GM18508 (cell line): ENCODE measurements around the gene COMT.

Source experiments
- ATAC-seq: cut with Tn5 transposase; IDR thresholded peaks from one replicate; pipeline ENCODE4 v1.9.1; 2021; ENCODE audit warnings: moderate number of reproducible peaks; ENCODE audit not compliant: insufficient read depth, unreplicated experiment

The COMT gene

DNA sequence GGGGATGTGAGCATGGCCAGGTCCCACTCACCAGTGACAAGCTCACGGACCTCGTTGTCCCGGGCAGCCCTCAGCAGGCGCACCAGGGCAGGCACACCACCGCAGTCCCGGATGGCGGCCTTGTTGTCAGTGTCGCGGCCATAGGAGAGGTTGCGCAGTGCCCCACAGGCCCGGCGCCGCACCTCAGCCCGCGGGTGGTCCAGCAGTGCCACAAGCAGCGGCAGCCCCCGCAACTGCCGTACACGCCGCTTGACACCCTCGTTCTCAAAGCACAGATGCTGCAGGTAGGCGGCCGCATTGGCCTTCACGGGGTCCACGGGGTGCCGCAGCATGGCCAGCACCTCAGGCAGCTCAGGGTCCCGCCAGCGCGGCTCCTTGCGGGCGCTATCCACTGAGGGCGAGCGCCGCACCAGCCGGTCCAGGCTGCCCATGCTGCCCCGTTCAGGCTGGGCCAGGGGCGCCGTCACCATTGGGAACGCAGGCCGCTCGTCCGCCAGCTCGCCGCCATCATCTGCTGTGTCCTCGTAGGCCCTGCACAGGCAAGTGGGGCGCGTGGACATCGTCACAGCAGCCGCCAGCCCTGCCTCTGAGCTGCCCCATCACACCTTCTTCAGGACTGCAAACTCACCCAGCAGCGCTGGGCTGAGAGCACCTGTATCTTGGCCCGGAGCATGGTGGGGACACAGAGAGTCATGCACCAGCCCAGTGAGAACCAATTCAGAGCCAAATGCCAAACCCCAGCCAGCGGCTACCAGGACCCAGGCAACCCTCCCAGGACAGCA lies 38.3 kb downstream of the COMT start:
- ATAC-seq, result no peak

DNA sequence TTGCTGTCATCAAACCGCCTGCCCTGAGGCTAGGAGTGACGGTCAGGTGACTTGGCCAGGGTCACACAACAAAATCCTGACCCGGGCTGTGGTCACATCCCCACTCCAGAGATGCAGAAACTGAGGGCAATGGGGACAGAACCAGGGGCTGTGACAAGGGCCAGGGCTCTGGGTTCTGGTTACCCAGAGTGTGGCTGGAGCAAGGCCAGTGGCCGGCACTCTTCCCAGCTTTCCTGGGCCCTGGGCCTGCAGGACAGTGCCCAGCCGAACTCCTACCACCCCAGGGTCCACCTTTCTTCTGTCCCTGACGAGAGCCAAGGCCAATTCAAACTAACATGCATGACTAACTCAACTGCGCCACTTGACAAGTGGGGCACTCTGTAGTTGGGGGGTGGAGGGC lies 39.2 kb downstream of the COMT start:
- no peak for ATAC-seq

DNA sequence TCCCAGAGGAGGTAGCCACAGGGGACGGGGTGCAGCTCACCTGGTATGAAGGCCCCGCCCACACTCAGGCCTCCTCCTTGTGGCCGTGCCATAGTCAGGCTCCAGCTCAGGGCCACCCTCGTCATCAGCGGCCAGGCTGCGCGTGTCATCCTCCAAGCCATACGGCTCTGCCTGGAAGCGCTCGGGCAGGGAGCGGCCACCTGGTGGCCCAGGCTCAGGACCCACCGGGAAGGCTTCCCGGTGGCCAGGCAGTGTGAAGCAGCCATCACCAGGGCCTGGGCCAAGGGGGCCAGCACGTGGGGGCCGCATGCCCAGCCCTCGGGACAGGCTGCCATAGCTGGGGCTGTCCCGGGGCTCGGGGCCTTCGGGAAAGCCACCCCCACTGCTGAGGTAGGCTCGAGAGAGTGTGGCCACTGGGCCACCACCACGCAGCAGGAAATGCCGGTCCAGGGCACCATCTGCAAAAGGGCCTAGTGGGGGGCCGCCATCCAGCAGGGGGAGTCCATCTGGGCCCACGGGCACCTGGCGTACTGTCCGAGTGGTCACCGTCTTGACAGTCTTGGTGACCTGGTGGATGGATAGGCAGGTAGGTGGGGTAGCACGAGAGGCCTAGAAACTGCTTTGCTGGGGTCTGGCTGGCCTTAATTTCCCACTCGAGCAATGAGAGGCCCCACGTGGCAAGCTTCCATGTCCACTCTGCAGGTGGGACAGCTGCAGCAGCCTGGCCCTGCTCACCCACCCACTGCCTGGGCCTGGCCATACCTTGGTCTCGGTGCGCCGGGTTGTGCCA lies 39.8 kb downstream of the COMT start:
- no peak for ATAC-seq

DNA sequence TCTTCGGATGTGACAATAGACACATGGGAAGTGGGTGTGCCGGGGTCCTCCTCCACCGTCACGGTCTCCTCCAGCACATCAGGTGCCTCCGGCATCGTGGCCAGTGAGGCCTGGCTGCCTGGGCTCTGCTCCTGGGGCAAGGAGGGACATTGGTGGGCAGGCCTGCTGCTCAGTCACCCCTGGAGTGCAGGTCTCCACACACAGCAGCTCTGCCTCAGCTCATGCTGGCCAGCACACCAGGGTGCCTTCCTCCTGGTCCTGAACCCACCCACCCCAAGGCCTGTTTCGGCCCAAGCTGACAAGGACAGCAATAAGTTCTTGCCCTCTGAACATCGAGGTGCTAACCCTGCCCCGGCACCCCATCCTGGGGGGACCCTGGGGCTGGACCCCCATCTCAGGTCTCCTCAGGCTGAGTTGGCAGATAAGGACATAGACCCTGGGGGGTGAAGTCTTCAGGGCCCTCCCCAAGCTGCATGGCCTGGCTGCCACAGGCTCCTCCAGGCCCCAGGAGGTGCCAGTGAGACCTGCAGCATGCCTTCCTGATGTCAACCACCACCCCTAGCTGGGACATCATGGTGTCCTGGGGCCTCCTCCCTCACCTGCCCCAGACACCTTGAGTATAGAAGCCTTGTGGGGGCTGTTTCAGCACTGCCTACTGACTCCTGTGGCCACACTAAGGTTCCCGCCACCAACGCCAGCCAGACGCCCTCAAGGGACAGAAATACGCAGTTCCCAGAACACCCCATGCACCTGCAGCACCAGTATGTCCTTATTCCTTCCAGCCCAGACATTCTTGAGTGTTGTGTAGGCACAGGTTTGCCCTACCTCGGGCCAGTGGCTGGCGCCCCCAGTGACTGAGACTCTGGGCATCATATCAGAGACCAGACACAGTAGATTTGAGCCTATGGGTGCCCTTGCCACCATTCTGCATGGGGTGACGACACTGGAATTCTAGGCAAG lies 40.7 kb downstream of the COMT start:
- ATAC-seq, result no peak

DNA sequence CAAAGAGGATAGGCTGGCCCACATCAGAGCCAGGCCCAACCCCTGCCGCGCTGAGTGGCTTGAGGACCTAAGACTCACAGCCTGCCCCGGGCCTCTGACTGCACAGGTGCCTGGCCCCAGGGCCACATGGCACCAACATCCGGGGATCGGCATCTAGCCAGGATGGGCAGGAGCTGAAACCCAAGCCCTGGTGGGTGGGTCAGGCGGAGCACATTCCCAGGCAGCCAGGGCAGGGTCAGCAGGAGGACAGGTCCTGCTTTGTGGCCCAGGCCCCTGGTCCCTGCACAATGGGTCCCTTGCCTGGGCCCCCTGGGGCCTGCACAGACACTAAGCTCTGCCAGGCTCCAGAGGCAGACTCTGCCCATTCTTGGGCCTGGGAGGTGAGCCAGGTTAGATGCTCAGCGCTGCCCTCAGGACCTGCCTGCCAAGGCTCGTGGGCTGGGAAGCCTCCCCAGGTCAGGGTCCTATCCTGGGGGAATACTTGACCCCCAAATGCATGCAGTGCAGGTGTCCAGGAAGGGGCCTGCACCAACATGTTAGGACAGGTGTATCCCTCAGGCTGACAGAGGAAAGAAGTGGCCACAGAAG lies 41.5 kb downstream of the COMT start:
- no peak for ATAC-seq

DNA sequence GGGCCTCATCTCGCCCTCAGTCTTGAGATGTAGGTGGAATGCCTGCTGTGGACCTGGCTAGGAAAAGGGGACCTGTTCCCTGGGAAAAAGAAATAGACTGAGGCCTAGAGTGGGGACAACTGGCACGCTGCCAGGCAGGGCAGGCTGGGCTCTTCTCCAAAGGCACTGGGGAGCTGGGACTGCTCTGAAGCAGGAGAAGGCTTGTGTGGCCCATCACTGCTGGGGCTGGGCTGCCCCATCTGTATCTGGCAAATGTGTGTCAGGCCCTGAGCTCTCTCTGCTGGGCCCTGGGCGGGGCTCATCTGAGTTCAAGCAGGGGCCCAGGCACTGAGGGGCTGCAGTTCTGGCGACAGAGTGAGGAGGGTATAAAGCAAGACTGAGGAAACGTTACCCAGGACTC lies 42.2 kb downstream of the COMT start:
- no peak for ATAC-seq

DNA sequence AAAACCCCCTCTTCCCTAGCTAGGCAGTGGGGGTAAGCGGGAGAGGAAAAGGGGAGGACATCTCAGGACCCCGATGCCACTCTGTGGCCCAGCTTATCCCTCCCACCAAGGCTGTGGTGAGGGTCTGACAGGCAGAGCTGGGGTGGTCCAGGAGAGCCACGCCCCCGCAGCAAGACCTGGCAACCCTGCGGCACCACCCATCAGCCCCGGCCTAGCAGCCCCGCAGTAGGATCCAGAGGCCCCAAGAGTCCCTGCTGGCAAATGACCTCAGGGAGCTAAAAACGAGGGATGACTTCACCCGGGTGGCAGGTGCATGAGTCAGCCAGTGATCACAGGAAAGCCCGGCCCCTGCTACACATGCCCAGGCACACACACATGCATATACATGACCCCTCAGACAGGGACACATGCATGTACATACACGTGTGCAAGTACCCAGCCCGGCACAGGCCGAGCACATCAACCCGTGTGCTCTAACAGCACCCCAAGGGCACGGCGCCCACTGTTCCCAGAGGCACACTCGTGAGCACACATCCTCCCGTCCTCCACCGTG lies 42.7 kb downstream of the COMT start:
- no peak for ATAC-seq

DNA sequence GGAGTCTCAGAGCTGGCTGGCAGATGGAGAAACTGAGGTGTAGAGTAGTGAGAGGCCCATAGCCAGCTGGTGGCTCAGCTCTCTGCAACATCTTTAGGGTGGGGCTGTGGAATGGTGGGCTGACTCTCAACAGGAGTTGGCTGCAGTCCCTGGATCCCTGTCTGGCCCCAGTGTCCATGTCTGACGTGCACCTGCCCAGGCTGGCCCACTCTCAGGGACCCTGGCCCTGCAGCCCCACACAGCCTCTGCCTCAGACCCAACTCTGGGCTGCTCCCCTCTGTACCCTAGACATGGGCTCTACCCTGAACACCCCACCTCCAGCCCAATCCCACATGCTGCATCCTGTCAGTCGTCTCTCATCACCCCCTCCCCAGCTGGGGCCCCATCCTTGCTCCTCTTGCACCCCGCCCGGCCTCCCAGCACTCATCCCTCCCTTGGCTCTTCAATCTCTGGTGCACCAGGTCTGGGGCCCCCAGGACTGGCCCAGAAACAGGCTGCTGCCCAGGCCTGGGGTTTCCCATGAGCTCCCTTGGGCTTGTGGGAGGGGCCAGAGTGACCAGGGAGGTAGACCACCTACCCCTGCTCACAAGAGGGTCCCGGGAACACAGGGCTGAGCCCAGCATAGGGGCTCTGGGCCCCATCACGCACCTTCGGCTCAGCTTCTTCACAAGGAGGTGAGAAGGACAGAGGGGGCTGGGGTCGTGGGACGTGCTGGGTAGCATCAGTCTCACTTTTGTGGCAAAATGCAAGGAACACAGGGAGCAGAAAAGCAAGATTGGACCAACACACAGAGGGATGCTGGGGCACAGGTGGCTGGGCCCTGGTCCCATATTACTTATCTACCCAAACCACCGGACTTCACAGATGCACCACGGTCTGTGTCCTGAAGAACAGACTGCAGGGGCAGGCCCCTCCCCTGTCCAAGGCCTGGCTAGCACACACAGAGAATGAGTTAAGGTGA lies 43.6 kb downstream of the COMT start:
- ATAC-seq, result no peak

DNA sequence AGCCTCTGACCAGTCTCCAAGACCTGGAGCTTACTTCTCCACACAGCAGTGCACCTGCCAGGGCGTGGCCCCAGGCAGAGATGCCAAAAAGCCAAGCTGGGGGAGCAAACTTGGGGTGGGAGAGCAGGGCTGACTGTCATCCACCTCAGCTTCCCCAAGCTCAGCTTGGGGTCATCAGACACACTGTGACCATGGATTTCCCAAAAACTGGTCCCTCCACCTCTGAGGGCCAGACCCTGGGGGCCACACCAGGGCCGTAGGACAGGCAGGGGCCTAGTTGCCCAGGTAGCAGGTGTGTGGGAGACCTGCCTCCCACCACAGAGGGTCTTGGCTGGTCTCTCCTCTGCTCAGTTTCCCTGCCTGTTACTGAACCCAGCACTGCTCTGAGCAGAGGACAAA lies 44.4 kb downstream of the COMT start:
- no peak for ATAC-seq

DNA sequence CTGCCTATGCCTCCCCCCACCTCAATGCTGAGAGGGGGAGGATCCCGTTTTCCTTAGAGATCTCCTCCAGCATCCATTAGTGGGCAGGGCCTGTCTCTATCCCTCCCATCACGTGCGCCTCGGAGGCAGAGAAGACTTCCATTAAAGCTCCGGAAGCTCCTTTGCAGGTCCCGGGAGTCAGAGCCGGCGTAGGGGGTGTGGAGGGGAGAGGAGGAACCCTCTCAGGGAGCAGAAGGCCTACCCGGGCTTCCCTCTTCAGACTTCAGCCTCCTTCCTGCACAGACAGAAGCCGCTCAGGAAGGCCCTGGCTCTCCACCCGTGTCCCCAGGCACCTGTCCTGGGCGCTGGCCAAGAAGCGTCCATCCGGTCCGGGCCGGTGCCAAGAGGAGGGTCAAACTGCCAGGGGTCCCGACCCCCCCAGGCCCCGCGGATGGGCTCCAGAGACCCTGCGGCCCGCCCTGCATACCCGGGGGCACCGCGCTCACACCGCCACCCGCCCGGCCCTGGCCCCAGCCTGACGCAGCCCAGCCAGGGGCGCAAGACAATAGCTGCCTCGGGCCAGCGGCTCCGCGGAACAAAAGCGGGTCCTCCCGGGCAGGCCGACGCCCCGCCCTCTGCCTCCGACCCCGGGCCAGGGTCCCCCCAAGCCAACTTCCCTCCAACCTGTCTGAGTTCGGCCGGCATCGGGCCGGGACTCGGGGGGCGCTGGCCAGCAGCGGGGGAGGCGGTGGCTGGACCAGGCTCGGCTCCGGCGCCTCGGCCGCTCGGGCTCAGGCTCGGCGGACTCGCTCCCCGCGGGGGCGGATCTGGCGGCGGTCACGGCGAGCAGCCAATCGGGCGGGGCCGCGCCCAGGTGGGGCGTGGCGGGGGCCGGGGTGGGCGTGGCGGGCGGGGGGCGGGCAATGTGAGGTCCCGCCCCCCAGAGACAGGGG lies 45.1 kb downstream of the COMT start:
- ATAC-seq, result no peak

DNA sequence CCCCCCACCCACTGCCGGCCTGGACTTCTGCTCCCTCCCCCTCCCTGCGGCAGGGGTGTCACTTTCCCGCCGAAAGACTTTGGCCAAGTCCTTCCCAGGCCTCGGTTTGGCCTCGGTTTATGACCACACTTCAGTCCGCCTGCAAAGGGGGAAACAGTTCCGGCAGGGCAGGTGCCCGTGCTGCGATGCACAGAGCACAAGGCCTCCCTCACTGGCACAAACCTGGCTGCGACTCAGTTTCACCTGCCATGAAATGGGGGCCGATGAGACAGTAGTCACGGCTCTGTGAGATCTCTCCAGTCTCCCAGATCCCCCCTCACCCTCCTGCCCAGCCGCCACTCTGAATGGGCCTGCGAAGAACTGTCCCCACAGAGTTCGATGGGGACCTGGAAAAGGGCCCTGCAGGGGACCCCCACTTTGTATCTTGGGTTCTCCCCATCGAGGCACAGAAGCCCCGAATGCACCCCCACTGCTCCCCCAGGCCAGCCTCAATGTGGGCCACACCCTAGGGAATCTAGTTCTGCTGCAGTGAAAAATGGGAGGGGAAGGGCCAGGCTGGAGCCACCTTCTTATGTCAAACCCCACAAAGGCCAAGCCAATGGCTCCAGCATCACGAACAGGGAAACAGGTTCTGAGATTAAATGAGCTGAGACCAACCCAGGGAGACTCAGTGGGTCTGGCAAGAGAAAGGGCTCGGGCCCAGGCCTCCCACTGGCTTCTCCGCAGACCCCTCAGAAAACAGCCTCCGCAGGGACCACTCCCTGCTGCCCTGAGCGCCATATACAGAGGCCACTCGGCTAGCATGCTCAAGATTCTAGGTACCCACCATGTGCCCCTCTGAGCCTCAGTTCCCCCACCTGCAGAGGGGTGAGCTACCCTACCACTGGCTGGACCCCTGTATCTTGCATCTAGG lies 46.1 kb downstream of the COMT start:
- ATAC-seq, result no peak

DNA sequence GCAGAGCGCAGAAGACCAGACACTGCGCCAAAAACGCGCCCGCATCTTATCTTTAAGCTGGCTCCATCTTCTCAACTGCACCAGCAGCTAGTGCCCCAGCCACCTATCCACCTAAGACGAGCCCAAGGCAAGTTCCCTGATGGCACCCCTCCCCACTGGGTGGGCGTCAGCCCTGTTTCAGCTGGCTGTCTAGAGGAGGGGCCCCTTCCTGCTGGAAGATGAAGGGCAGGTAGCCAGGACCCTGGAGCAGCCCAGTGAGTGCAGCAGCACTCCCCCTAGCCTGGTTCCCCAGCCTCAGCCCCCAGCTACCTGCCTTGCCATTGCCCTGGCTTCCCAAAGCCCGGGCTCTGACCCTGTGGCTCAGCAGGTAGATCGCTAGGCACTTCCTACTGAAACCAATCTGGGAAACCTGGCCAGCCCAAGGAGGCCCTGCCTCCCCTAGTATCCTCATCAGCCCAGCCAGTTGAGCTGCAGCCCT lies 46.8 kb downstream of the COMT start:
- no peak for ATAC-seq

DNA sequence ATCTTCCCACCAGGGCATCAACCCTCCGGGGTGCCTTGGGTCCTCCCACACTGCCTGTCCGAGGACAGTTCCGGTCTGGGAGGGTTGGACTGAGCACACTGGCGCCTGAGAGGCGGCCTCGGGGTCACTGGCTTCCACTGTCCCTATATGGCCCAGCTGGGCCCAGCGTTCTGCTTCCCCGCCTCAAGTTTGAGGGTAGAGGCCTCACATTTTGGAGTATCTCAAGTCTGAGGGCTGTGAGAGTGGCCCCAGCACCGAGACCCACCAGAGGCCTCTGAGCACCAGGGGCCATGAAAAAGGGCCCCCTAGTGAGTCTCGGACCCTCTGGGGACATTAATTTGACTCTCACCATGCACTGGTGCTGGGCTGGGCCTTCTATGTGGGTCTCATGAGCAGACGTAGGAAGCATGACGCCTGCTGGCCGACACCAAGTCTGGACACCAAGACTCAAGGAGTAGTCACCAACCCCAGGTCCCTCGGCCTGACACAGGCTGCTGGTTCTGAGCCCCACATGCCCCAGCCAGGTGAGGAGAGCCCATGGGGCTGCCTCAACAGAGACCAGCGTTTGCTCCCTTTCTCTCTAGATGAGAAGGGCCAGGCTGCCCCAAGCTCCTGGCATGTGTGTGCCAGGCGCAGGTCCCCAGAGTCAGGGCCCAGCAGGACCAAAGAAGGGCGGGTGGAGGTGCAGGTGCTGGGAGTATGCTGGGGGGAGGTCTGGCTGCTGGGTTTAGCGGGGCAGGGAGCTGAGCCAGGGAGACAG lies 47.6 kb downstream of the COMT start:
- ATAC-seq, result no peak

DNA sequence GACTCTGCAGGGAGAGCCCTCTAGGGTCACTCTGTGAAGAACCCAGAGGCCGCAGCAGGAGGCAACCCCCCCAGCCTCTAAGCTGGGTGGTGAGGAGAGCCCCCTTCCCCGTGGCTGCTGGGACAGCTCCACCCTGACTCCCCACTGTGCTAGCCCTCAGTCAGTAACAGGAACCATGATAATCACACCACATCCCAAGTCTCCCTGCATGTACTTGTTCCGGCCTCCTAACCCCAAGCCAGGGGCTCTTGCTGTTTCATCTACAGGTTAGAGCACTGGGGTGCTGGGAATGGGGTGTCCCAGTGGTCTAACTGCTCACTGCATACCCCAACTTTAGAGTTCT lies 48.1 kb downstream of the COMT start:
- no peak for ATAC-seq

DNA sequence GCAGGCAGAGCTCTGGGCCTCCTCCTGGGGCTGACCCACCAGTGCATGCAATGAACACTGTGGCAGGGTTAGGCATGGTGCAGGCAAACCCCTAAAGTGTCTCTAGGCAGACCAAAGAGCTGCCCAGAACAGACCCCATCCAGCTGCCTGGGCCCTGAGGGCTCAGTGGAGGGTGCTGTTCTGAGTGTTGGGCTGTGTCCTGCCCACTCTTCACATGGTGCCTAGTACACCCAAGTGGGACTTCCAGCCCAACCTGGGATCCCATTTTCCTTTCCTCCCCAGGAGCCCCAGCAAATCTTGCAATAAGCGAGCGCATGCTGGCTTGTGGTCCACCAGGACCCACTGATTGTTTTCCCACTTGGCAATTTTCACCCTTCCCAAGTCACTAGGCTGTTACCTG lies 48.6 kb downstream of the COMT start:
- ATAC-seq, result no peak
